HepG2 (cell line): ENCODE data around the gene TMC8. TPM values are rescaled to one million over a fixed set of nuclear protein-coding genes. Genes with fewer than 3 reads are reported as not detected.
A peak's percentile ranks its signal among the peaks of the same experiment; 100 is the strongest.

ENCODE experiments used
- CCAR2 ChIP-seq: fragments of 200-400 bp; formaldehyde crosslinking; optimal IDR thresholded peaks from 2 replicates; pipeline ENCODE3; 2018; ENCODE audit warnings: low read depth, mild to moderate bottlenecking, low read length, moderate library complexity
- CHCHD3 ChIP-seq: sonication (generic); formaldehyde crosslinking; IDR thresholded peaks from 2 replicates; pipeline ENCODE4 v1.8.0; 2022; ENCODE audit warnings: mild to moderate bottlenecking, missing genetic modification reagents, moderate library complexity
- ESRRA ChIP-seq: sonication (generic); formaldehyde crosslinking; IDR thresholded peaks from 2 replicates; pipeline ENCODE4 v1.5.1; 2020; ENCODE audit warnings: mild to moderate bottlenecking, low read depth, missing genetic modification reagents
- FLYWCH1 ChIP-seq: sonication (generic); formaldehyde crosslinking; IDR thresholded peaks from 2 replicates; pipeline ENCODE4 v1.8.1; 2023; ENCODE audit warnings: mild to moderate bottlenecking, missing genetic modification reagents
- FOXA1 ChIP-seq, 2 experiments: fragments of 450-650 bp in 1 of 2; sonication (generic) in 1 of 2; formaldehyde crosslinking in 1 of 2; IDR thresholded peaks; 2 replicates each; pipeline versions ENCODE4 v1.4.0 to v1.6.1; 2016 to 2020; ENCODE audit warnings: missing genetic modification reagents in 1 of 2
- IKZF4 ChIP-seq: sonication (generic); formaldehyde crosslinking; IDR thresholded peaks from 2 replicates; pipeline ENCODE4 v1.5.1; 2020; ENCODE audit warnings: borderline replicate concordance, mild to moderate bottlenecking, low read depth, missing genetic modification reagents; ENCODE audit errors: not compliant biosample characterization
- KLF6 ChIP-seq: IDR thresholded peaks from 2 replicates; pipeline ENCODE4 v1.8.0; 2016; ENCODE audit warnings: missing biosample characterization, missing genetic modification reagents
- MTF2 ChIP-seq: sonication (generic); formaldehyde crosslinking; IDR thresholded peaks from 2 replicates; pipeline ENCODE4 v1.5.0; 2020; ENCODE audit warnings: missing genetic modification reagents, borderline replicate concordance
- RAD21 ChIP-seq: fragments of 450-650 bp; formaldehyde crosslinking; IDR thresholded peaks from 2 replicates; pipeline ENCODE4 v1.5.0; 2020; ENCODE audit warnings: mild to moderate bottlenecking
- RAD51 ChIP-seq: fragments of 450-650 bp; IDR thresholded peaks from 2 replicates; pipeline ENCODE4 v1.6.1; 2016; ENCODE audit warnings: borderline replicate concordance
- RORA ChIP-seq: sonication (generic); formaldehyde crosslinking; IDR thresholded peaks from 2 replicates; pipeline ENCODE4 v1.5.0; 2020; ENCODE audit warnings: mild to moderate bottlenecking, missing genetic modification reagents, moderate library complexity
- SIX1 ChIP-seq: sonication (generic); formaldehyde crosslinking; IDR thresholded peaks from 2 replicates; pipeline ENCODE4 v1.4.0; 2020; ENCODE audit warnings: missing genetic modification reagents, borderline replicate concordance
- SNAI1 ChIP-seq: sonication (generic); formaldehyde crosslinking; IDR thresholded peaks from 2 replicates; pipeline ENCODE4 v1.5.0; 2020; ENCODE audit warnings: mild to moderate bottlenecking, missing genetic modification reagents, borderline replicate concordance
- SOX6 ChIP-seq, 2 experiments: fragments of 450-650 bp in 1 of 2; sonication (generic) in 1 of 2; formaldehyde crosslinking in 1 of 2; IDR thresholded peaks; 2 replicates each; pipeline versions ENCODE4 v1.4.0 to v1.6.1; 2017 to 2020; ENCODE audit warnings: antibody characterized with exemption in 1 of 2, mild to moderate bottlenecking in 1 of 2, missing genetic modification reagents in 1 of 2
- TBX3 ChIP-seq: fragments of 450-650 bp; IDR thresholded peaks from 2 replicates; pipeline ENCODE4 v1.6.1; 2017; ENCODE audit warnings: antibody characterized with exemption, mild to moderate bottlenecking, inconsistent platforms, borderline replicate concordance
- TRIM24 ChIP-seq: sonication (generic); formaldehyde crosslinking; IDR thresholded peaks from 2 replicates; pipeline ENCODE4 v1.8.0; 2022; ENCODE audit warnings: mild to moderate bottlenecking, missing genetic modification reagents
- ZNF101 ChIP-seq: sonication (generic); formaldehyde crosslinking; IDR thresholded peaks from 2 replicates; pipeline ENCODE4 v1.4.0; 2020; ENCODE audit warnings: mild to moderate bottlenecking, low read depth, missing genetic modification reagents, borderline replicate concordance
- ZNF331 ChIP-seq: sonication (generic); formaldehyde crosslinking; IDR thresholded peaks from 2 replicates; pipeline ENCODE4 v1.4.0; 2020; ENCODE audit warnings: missing genetic modification reagents
- ZNF431 ChIP-seq: sonication (generic); formaldehyde crosslinking; IDR thresholded peaks from 2 replicates; pipeline ENCODE4 v1.9.0; 2022; ENCODE audit warnings: missing genetic modification reagents, low read depth, mild to moderate bottlenecking, borderline replicate concordance
- ZNF891 ChIP-seq: sonication (generic); formaldehyde crosslinking; IDR thresholded peaks from 2 replicates; pipeline ENCODE4 v1.5.0; 2020; ENCODE audit warnings: mild to moderate bottlenecking, missing genetic modification reagents
- polyA plus RNA-seq, 8 experiments: library from polyadenylated mRNA; depleted of rRNA in 3 of 8; stranded (reverse) in 7 of 8; unstranded in 1 of 8; fragments of >200 nt; fragmentation: Illumina TruSeq in 4 of 8; extraction: Trizol in 4 of 8; gene quantifications; 2 replicates each; pipeline versions ENCODE4 v1.2.1 to v1.2.3, GENCODE V29; 2011 to 2016; ENCODE audit warnings: low read depth in 4 of 8, missing spikeins in 1 of 8, mixed read lengths in 1 of 8; ENCODE audit not compliant: insufficient read depth in 1 of 8
- total RNA-seq, 5 experiments: library from RNA; depleted of rRNA; stranded (reverse); fragments of >200 nt; fragmentation: Illumina TruSeq; extraction: Trizol; gene quantifications; 2 replicates each; pipeline ENCODE4 v1.2.3, GENCODE V29; 2016; ENCODE audit warnings: low read depth in 1 of 5
- TF ChIP-seq, protein P1 (sequence below): sonication (generic); formaldehyde crosslinking; IDR thresholded peaks from 2 replicates; pipeline ENCODE4 v1.5.1; 2020; ENCODE audit warnings: mild to moderate bottlenecking, missing genetic modification reagents, borderline replicate concordance
- TF ChIP-seq, protein P2 (sequence below): sonication (generic); formaldehyde crosslinking; IDR thresholded peaks from 2 replicates; pipeline ENCODE4 v1.5.1; 2020; ENCODE audit warnings: missing genetic modification reagents, mild to moderate bottlenecking, borderline replicate concordance
- TF ChIP-seq, protein P3 (sequence below): fragments of 450-650 bp; IDR thresholded peaks from 2 replicates; pipeline ENCODE4 v1.6.1; 2016

Gene TMC8
- total and polyA plus RNA-seq, 2 of the 13 experiments (the other 11 are each of a cell fraction or from before 2014, with no cell fraction given): 0.53 to 7.8 TPM

DNA sequence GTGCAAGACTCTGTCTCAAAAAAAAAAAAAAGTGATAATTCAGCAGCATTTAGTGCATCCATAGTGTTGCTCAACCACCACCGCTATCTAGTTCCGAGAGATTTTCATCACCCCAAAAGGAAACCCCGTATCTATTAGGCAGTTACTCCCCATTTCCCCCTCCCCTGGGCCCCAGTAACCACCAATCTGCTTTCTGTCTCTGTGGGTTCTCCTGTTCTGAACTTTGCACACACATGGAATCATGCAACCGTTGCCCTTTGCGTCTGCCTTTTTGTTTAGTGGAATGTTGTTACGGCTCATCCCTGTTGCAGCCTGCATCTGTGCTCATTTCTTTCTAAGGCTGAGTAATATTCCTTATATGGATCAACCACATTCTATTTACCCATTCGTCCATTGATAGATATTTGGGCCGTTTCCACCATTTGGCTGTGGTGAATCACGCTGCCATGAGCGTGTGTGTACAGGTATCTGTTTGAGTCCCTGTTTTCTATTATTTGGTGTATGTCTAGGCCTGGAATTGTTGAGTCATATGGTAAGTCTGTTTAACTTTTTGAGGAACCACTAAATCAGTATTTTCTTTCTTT lies 29.1 kb downstream of the TMC8 start (continued):
- TF ChIP-seq, protein P1, sequence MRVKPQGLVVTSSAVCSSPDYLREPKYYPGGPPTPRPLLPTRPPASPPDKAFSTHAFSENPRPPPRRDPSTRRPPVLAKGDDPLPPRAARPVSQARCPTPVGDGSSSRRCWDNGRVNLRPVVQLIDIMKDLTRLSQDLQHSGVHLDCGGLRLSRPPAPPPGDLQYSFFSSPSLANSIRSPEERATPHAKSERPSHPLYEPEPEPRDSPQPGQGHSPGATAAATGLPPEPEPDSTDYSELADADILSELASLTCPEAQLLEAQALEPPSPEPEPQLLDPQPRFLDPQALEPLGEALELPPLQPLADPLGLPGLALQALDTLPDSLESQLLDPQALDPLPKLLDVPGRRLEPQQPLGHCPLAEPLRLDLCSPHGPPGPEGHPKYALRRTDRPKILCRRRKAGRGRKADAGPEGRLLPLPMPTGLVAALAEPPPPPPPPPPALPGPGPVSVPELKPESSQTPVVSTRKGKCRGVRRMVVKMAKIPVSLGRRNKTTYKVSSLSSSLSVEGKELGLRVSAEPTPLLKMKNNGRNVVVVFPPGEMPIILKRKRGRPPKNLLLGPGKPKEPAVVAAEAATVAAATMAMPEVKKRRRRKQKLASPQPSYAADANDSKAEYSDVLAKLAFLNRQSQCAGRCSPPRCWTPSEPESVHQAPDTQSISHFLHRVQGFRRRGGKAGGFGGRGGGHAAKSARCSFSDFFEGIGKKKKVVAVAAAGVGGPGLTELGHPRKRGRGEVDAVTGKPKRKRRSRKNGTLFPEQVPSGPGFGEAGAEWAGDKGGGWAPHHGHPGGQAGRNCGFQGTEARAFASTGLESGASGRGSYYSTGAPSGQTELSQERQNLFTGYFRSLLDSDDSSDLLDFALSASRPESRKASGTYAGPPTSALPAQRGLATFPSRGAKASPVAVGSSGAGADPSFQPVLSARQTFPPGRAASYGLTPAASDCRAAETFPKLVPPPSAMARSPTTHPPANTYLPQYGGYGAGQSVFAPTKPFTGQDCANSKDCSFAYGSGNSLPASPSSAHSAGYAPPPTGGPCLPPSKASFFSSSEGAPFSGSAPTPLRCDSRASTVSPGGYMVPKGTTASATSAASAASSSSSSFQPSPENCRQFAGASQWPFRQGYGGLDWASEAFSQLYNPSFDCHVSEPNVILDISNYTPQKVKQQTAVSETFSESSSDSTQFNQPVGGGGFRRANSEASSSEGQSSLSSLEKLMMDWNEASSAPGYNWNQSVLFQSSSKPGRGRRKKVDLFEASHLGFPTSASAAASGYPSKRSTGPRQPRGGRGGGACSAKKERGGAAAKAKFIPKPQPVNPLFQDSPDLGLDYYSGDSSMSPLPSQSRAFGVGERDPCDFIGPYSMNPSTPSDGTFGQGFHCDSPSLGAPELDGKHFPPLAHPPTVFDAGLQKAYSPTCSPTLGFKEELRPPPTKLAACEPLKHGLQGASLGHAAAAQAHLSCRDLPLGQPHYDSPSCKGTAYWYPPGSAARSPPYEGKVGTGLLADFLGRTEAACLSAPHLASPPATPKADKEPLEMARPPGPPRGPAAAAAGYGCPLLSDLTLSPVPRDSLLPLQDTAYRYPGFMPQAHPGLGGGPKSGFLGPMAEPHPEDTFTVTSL: peak; percentile 34; the same call in 1 of the 2 replicates
- TF ChIP-seq CCAR2 (no peak), SOX6 (IDR thresholded peaks at IDR 0.05) (no peak), SOX6 (CRISPR knock-in tag; IDR thresholded peaks at IDR 0.05) (peak; percentile 73), ZNF431 (CRISPR knock-in tag) (no peak), RAD51 (no peak), KLF6 (CRISPR knock-in tag) (no peak), RORA (CRISPR knock-in tag) (no peak), ZNF101 (CRISPR knock-in tag) (no peak), RAD21 (no peak), ESRRA (no peak), FLYWCH1 (no peak), ZNF331 (CRISPR knock-in tag) (0 out of 2 replicates have a peak, but pooled peaks have one; percentile 39), SNAI1 (CRISPR knock-in tag) (no peak), TBX3 (0 out of 2 replicates have a peak, but pooled peaks have one; percentile 10), CHCHD3 (CRISPR knock-in tag) (no peak), MTF2 (CRISPR knock-in tag) (no peak), IKZF4 (no peak), FOXA1 (IDR thresholded peaks at IDR 0.05) (no peak), FOXA1 (CRISPR knock-in tag; IDR thresholded peaks at IDR 0.05) (no peak), ZNF891 (CRISPR knock-in tag) (no peak), TRIM24 (CRISPR knock-in tag) (no peak), SIX1 (CRISPR knock-in tag) (no peak)
- TF ChIP-seq, protein P2, sequence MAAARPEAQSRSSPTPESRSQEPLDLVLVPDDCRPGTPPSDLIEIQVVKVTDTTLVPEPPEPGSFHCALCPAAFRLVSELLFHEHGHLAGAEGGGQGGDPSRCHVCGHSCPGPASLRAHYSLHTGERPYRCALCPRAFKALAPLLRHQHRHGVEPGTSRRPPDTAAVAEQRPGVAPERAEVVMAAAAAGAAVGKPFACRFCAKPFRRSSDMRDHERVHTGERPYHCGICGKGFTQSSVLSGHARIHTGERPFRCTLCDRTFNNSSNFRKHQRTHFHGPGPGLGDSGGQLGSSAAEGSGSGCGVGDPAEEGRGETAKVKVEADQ (CRISPR knock-in tag): no peak
- TF ChIP-seq, protein P3, sequence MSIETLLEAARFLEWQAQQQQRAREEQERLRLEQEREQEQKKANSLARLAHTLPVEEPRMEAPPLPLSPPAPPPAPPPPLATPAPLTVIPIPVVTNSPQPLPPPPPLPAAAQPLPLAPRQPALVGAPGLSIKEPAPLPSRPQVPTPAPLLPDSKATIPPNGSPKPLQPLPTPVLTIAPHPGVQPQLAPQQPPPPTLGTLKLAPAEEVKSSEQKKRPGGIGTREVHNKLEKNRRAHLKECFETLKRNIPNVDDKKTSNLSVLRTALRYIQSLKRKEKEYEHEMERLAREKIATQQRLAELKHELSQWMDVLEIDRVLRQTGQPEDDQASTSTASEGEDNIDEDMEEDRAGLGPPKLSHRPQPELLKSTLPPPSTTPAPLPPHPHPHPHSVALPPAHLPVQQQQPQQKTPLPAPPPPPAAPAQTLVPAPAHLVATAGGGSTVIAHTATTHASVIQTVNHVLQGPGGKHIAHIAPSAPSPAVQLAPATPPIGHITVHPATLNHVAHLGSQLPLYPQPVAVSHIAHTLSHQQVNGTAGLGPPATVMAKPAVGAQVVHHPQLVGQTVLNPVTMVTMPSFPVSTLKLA: no peak
